HG03457 (cell line): ENCODE data around the gene FAM221B.

Experiments
- ATAC-seq: cut with Tn5 transposase; IDR thresholded peaks from one replicate; pipeline ENCODE4 v1.9.1; 2021; ENCODE audit warnings: moderate number of reproducible peaks; ENCODE audit not compliant: unreplicated experiment

The FAM221B gene

GRCh38 chr9:35792024-35792813 is 36.3 kb downstream of the FAM221B start:
- ATAC-seq = no peak

- ATAC-seq = no peak
Measured at GRCh38 chr9:35791297-35791921, 37.1 kb downstream of the FAM221B start, which contains the start of gene NPR2. Gene NPR2 (plus strand): TSS chr9:35791591. CDS start chr9:35792409, 818 bp downstream.

GRCh38 chr9:35790385-35791296 is 37.9 kb downstream of the FAM221B start:
- no peak for ATAC-seq

- no peak for ATAC-seq
Measured at GRCh38 chr9:35790025-35790384, 38.5 kb downstream of the FAM221B start.

- no peak for ATAC-seq
Measured at GRCh38 chr9:35789541-35789940, 39.0 kb downstream of the FAM221B start.

- no peak for ATAC-seq
Measured at GRCh38 chr9:35783418-35783817, 45.1 kb downstream of the FAM221B start.

- no peak for ATAC-seq
Measured at GRCh38 chr9:35781066-35781465, 47.5 kb downstream of the FAM221B start.

- ATAC-seq = no peak
Measured at GRCh38 chr9:35778496-35778895, 50.0 kb downstream of the FAM221B start.

GRCh38 chr9:35776018-35776417 is 52.5 kb downstream of the FAM221B start:
- no peak for ATAC-seq

GRCh38 chr9:35774907-35775635 is 53.5 kb downstream of the FAM221B start:
- ATAC-seq = no peak

- no peak for ATAC-seq
Measured at GRCh38 chr9:35771943-35772342, 56.6 kb downstream of the FAM221B start.

- no peak for ATAC-seq
Measured at GRCh38 chr9:35771534-35771933, 57.0 kb downstream of the FAM221B start.

- no peak for ATAC-seq
Measured at GRCh38 chr9:35771075-35771433, 57.5 kb downstream of the FAM221B start.

GRCh38 chr9:35769763-35770162 is 58.8 kb downstream of the FAM221B start:
- ATAC-seq = no peak

- ATAC-seq = no peak
Measured at GRCh38 chr9:35767458-35767857, 61.1 kb downstream of the FAM221B start.

GRCh38 chr9:35766997-35767396 is 61.5 kb downstream of the FAM221B start:
- ATAC-seq = no peak
